Mononuclear cell (primary cell): ENCODE measurements around the gene COL17A1. TPM values are rescaled to one million over a fixed set of nuclear protein-coding genes. Genes with fewer than 3 reads are reported as not detected.

ENCODE experiments used
- H3K27me3 ChIP-seq: 2 replicates; pipeline ENCODE4 v1.6.0; 2011; ENCODE audit warnings: low read length, control low read depth; ENCODE audit not compliant: insufficient read depth
- H3K4me1 ChIP-seq: 2 replicates; pipeline ENCODE4 v1.5.1; 2011; ENCODE audit warnings: mild to moderate bottlenecking, low read length, control low read depth; ENCODE audit not compliant: insufficient read depth
- H3K4me3 ChIP-seq: 2 replicates; pipeline ENCODE4 v1.5.1; 2011; ENCODE audit warnings: mild to moderate bottlenecking, low read length, moderate library complexity
- H3K9me3 ChIP-seq: 2 replicates; pipeline ENCODE4 v1.5.1; 2011; ENCODE audit warnings: low read depth, mild to moderate bottlenecking, control low read depth, low read length
- total RNA-seq: library from RNA; depleted of rRNA; stranded (reverse); fragments of >200 nt; gene quantifications from one replicate; pipeline ENCODE4 v1.2.3, GENCODE V29; 2012

Gene COL17A1
- total RNA-seq, 1 donor = not detected

DNA sequence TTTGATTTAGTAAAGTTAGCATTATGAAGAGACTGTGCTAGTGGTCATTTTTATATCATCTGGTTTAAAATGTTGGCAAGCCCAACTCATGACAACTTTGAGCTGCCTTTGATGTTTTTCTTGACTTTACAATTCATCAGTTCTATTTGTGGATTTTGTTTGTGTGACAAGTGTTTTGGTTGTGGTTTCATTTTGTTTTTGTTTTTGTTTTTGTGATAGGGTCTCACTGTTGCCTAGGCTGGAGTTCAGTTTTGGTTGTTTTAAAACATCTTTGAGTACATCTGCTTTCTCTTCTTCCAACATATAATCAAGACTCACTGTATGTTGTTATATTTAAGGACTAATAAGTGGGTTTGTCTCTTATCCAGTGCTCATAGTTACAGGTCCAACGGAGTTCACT is 18.7 kb upstream of the COL17A1 start:
- Histone ChIP-seq H3K9me3 (no peaks in the 10 kb centered on the region), H3K27me3 (no peaks in the 10 kb centered on the region), H3K4me1 (no peaks in the 10 kb centered on the region), H3K4me3 (no peak overlapping the region)

DNA sequence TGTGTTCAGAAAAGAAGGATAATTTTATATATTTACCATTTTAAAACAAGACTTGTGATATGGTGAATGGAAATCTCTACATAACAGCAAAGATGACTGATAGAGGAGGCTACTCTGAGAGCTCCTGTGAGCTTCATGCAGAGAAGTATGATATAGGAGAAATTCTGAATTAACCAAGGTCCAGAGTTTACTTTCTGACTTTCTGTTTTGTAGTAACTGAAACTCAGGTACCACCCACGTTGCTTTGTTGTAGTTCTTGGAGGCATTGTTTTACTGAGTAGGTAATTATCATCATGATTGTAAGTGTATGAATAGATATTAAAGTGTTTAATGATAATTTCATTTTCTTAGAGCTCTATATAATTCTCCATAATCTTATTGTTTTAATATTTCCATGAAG is 18.3 kb upstream of the COL17A1 start:
- no peak overlapping the region for H3K4me3 ChIP-seq
- H3K9me3 ChIP-seq = no peaks in the 10 kb centered on the region
- H3K4me1 ChIP-seq = no peaks in the 10 kb centered on the region
- no peaks in the 10 kb centered on the region for H3K27me3 ChIP-seq

DNA sequence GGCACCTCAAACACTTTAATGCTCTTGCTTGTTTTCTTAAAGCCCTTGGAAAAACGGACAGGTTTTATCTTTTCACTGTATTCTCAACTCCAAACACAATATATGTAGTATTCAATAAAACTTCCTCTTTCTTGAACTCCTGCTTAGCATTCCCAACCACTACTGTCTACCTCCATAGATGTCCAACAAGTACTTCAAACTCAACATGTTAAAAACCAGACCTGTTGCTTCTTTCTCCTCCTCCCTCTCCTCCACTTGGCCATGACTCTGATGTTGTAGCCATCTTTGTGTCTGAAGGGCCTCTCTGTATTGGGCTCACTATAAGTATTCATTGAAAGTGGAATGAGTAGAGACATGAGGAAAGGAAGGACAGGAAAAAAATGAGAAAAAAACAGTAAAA is 16.2 kb upstream of the COL17A1 start:
- no peaks in the 10 kb centered on the region for H3K4me1 ChIP-seq
- H3K9me3 ChIP-seq = no peaks in the 10 kb centered on the region
- no peak overlapping the region for H3K4me3 ChIP-seq
- H3K27me3 ChIP-seq = no peaks in the 10 kb centered on the region

DNA sequence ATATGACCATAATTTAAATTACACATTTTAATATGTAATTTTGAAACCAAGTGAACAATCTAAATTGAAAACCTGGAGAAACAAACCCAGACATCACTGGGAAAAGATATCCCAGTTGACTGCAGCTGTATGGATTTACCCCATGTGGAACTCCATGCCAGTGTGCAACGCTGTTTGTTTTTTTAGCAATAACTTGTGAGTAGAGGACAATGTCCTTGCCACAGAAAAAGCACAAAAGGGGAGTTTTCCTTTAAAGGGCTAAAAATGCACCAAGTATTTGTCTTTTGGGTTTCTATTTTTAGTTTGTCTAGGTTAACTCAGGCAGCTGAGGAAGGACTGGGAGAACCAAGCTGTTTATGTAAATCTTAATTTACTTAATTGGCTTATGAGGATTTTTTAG is 15.1 kb upstream of the COL17A1 start:
- Histone ChIP-seq H3K27me3 (no peaks in the 10 kb centered on the region), H3K9me3 (no peaks in the 10 kb centered on the region), H3K4me3 (no peak overlapping the region), H3K4me1 (no peaks in the 10 kb centered on the region)

DNA sequence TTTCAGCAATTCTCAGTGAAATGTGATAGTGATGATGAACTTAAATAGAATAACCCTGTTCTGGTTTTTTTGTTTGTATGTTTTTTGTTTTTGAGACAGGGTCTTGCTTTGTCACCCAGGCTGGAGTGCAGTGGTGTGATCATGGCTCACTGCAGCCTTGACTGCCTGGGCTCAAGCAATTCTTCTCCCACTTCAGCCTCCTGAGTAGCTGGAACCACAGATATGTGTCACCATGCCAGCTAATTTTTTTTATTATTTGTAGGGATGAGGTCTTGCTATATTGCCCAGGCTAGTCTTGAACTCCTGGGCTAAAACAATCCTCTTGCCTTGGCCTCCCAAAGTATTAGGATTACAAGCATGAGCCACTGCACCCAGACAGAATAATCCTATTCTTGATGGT is 14.3 kb upstream of the COL17A1 start:
- H3K9me3 ChIP-seq = no peaks in the 10 kb centered on the region
- H3K27me3 ChIP-seq = no peaks in the 10 kb centered on the region
- H3K4me1 ChIP-seq = no peaks in the 10 kb centered on the region
- no peak overlapping the region for H3K4me3 ChIP-seq

DNA sequence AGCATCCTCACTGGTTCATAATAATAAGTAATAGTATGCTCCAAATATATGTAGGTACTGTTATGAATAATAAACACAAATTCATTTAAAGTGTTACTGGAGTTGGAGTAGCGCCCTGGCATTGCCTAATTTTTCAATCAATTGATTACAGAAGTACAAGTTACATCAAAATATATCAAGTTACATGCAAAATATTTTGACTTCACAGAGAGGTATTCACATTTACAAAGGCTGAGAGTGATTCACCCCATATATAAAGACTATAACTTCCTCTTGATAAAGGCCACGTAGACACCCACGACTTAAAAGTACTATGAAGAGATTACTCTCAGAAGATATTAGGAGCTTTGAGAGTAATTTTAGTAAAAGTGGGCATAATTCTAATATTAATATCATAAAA is 13.6 kb upstream of the COL17A1 start:
- H3K9me3 ChIP-seq = no peaks in the 10 kb centered on the region
- no peak overlapping the region for H3K4me3 ChIP-seq
- H3K27me3 ChIP-seq = no peaks in the 10 kb centered on the region
- H3K4me1 ChIP-seq = no peaks in the 10 kb centered on the region

DNA sequence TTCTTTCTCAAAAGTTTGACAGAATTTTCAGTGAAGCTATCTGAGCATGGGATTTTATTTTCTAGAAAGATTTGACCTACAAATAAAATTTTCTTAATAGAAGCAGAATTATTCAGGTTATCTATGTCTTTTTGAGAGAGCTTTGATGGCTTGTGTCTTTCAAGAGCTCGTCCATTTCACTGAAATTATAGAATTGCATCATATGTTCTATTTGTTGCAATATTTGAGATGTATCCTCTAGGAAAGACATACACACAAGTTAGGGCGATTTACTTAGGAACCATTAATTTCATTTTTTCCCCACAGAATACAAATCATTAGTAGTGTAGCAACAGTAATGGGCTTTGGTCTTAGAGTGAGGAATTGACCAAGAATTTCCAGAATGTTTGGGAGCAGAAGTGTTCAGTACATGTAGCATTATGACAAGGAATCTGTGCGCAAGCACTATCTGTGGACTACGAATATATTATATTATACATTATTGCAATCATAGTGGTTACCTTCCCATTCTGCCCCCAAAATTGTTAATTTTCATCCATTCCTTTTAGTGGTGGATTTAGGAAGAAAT is 12.8 kb upstream of the COL17A1 start:
- no peak overlapping the region for H3K4me3 ChIP-seq
- no peaks in the 10 kb centered on the region for H3K4me1 ChIP-seq
- H3K27me3 ChIP-seq = no peaks in the 10 kb centered on the region
- H3K9me3 ChIP-seq = no peaks in the 10 kb centered on the region

DNA sequence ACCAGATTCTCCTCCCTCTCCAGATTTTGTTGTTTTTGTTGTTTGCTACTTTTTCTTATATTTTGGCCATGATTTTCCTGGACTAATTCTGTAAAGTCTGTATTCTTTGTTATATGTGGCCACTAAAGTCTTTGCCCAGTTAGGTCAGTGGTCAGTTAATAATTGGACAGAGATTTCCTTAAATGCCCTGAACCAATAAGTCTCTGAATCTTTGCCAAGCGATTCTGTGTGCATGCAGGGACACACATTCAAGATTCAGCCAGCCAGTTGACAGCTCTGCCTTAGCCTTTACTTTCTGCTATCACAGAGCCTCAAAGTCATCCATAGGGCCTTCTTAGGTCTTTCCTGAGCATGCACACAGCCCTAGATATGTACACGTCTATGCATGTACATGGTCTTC is 11.0 kb upstream of the COL17A1 start:
- H3K27me3 ChIP-seq = no peaks in the 10 kb centered on the region
- H3K4me3 ChIP-seq = no peak overlapping the region
- no peaks in the 10 kb centered on the region for H3K4me1 ChIP-seq
- H3K9me3 ChIP-seq = no peaks in the 10 kb centered on the region

DNA sequence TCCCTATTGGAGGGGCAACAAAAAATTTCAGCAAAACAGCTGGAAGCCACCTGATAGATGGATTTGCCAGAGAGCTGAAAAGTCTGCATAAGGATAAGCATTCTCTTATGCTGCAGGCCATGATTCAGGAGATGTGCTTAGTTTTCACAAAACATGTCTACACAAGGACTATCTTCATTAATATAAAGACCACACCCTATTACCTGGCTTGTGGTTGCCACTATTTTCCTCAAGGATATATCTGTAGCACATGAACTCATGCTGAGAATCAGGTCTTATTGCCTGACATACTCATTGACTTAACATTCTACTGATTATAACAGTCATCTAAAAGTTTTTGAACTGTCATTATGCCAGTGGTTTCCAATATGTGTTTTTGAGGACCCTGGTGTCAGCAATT is 7.1 kb upstream of the COL17A1 start:
- Histone ChIP-seq H3K4me1 (no peaks in the 10 kb centered on the region), H3K9me3 (no peaks in the 10 kb centered on the region), H3K27me3 (no peaks in the 10 kb centered on the region), H3K4me3 (no peak overlapping the region)

DNA sequence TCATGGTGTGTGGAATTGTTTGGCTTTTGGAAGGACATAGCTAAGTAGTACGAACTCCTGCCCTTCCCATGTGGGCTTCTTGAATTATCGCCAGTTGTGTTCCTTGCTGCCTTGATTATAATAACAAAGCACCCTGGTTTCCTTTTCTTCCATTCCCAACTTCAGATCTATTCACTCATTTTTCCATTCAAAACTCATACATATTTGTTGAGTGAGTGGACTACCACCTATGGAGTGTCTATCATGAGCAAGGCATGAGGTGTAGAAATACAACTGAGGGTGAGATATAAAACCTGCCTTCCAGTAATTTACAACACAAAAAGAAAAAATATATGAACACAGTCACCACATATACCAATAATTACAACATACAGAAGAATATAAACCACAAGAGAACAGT is 4.9 kb upstream of the COL17A1 start:
- Histone ChIP-seq H3K4me1 (no peaks in the 10 kb centered on the region), H3K4me3 (no peak overlapping the region), H3K27me3 (no peaks in the 10 kb centered on the region), H3K9me3 (no peaks in the 10 kb centered on the region)

DNA sequence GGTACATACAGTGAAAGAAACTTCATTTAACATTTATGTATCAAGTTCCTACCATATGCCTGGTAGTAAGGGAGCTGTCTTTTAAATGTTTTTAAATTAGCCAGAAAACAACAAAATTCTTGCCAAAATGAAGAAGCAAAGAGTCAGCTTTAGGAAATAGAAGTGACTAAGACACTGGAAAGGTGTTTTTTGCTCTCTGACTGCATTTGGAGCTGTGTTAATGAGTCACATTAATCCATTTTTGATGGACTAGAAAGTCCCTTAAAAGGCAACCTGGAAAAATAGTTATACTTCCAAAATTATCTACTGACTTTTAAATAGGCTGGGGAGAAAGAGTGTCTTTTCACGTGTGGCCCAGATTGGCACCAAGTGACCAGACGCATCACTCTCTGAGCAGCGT is 3.9 kb upstream of the COL17A1 start:
- Histone ChIP-seq H3K4me3 (no peak overlapping the region), H3K4me1 (no peaks in the 10 kb centered on the region), H3K9me3 (no peaks in the 10 kb centered on the region), H3K27me3 (no peaks in the 10 kb centered on the region)

DNA sequence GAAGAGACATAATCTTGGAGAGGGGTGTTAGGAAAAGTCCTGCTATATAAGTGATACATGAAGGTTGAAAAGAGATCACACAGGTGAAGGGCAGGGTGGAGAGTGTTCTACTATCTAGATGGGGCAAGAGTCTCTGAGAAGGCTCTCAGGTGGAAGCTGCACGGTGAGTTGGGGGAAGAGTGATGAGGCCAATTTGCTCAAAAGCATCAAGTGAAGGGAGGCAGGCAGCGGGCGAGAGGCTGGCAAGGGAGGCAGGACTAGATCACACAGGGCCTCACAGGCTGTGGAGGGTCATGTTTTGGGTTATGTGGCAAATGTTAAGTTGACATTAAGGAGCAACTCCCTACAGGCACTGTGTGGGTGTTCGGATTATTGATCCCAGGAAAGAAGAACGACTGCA is 2.6 kb upstream of the COL17A1 start:
- no peak overlapping the region for H3K4me3 ChIP-seq
- no peaks in the 10 kb centered on the region for H3K4me1 ChIP-seq
- H3K27me3 ChIP-seq = no peaks in the 10 kb centered on the region
- no peaks in the 10 kb centered on the region for H3K9me3 ChIP-seq

DNA sequence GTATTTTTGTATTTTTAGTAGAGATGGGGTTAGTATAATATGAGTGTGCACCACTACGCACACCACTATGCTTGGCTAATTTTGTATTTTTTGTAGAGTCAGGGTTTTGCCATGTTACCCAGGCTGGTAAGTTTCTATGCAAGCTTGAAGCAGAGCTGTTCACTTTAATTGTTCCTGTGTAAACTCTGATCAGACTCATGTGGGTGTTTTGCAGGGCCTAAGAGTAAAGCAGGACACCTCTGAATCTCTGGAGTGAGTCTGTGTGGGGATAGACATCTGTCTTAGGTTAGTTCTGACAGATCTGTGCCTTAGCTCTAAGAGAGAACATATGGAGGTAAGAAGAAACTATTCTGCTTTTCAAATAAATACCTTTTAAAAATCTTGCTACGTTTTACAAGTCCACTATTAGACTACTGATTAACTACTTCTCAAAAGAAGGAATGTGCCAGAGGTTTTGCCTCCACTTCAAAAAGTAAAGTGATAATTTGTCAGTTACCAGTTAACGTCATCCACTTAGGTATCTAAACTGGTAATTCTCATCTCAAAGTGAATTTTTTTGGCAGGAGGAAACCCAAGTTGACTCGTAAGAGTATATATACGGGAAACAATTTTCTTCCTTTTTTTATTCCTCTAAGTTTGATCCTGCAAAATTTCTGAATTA is 1.1 kb downstream of the COL17A1 start:
- Histone ChIP-seq H3K27me3 (no peaks in the 10 kb centered on the region), H3K4me3 (no peak overlapping the region), H3K9me3 (no peaks in the 10 kb centered on the region), H3K4me1 (no peaks in the 10 kb centered on the region)

DNA sequence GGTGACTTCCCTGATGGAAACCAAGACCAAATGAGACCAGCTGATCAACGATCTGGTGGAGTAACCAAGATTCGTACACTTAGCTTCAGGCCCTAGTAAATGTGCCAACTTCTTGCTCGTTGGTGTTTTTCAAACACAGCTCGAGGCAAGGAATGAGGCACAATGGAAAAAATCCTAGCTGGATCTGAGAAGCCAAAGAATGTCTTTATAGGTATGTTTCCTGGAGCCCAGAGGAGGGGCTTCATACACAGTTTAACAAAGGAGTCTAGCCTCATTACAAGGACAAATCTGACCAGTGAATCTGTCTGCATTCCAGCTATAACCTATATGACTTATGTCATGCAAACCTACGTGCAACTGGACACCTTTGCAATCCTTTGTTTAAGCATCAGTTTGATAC is 3.7 kb downstream of the COL17A1 start:
- no peaks in the 10 kb centered on the region for H3K9me3 ChIP-seq
- H3K4me1 ChIP-seq = no peaks in the 10 kb centered on the region
- H3K4me3 ChIP-seq = no peak overlapping the region
- H3K27me3 ChIP-seq = no peaks in the 10 kb centered on the region

DNA sequence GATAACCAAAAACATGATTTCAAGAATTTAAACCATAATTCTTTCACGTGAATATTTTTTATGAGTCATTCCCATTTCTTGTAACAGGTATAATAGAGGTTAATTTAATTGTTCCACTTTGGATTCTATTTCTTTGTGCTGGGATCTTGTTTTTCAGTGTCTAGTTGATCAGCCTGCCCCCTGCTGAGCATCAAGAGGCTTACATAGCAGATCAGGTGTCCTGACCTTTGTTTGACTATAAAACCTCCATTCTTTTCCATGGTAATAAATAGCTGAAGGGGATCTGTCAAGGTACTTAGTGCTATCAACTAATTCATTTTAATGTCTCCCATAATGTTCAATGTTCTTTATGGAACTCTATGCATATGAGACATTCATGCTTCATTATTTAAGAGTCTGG is 4.9 kb downstream of the COL17A1 start:
- Histone ChIP-seq H3K9me3 (no peaks in the 10 kb centered on the region), H3K4me1 (no peaks in the 10 kb centered on the region)

DNA sequence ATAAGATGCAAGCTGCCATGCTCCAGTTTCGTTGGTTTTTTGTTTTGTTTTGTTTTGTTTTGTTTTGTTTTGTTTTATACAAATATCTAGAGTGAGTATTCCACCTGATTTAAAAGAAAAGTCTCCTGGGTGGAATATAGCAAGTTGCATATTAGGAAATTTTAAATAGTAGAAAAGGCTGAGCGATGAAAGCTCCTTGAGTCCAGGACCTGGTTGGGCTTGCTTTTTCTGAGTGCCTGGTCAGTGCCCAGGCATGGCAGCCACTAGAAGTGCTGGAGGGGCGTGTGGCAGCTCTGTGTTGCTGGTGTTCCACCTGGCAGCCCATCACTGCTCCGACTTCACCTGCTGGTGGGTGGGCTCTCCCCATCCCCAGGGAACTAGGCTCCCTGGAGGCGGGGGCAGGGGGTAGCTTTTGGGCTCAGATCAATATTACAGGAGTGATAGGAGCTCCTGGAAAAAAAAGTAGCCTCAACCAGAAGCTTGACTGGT is 8.0 kb downstream of the COL17A1 start:
- no peaks in the 10 kb centered on the region for H3K27me3 ChIP-seq
- H3K4me1 ChIP-seq = no peaks in the 10 kb centered on the region
- H3K4me3 ChIP-seq = no peak overlapping the region
- H3K9me3 ChIP-seq = no peaks in the 10 kb centered on the region

More for the DNA sequence above, 4.9 kb downstream of the COL17A1 start:
- Histone ChIP-seq H3K4me3 (no peak overlapping the region), H3K27me3 (no peaks in the 10 kb centered on the region)
